IMR-90 (cell line): ENCODE data around the gene RAMP3. TPM values are rescaled to one million over a fixed set of nuclear protein-coding genes. Genes with fewer than 3 reads are reported as not detected.

Experiments
- ATAC-seq: fragments of 200-7000 bp; cut with Tn5 transposase; 2 replicates; pipeline ENCODE4 v1.9.1; 2020; ENCODE audit warnings: low read depth, mild to moderate bottlenecking, moderate library complexity
- BruUV-seq: library from RNA; stranded (reverse); fragments of 400-500 nt; replicated peaks from 2 replicates; lab custom pipeline; 2021; lab: Mats Ljungman, UMichigan
- CTCF ChIA-PET: fragments of 300-600 bp; formaldehyde crosslinking; extraction: SDS; loops from one replicate; lab custom pipeline; 2021; ENCODE audit warnings: antibody characterized with exemption; lab: Yijun Ruan, JAX
- POLR2A ChIA-PET: fragments of 300-600 bp; sonication (Branson Sonifier 250); formaldehyde crosslinking; loops from one replicate; lab custom pipeline; 2022; ENCODE audit warnings: antibody characterized with exemption; ENCODE audit not compliant: unreplicated experiment; lab: Charles Lee
- DNase-seq: peaks from one replicate; pipeline ENCODE4 v3.0.0; 2013
- H2AFZ ChIP-seq: replicated peaks from 2 replicates; pipeline ENCODE3; 2013; ENCODE audit warnings: low read length, mild to moderate bottlenecking; ENCODE audit not compliant: poor library complexity
- H2AK5ac ChIP-seq: 2 replicates; pipeline ENCODE4 v1.6.1; 2013; ENCODE audit warnings: low read depth, low read length, inconsistent platforms
- H2AK9ac ChIP-seq: replicated peaks from 2 replicates; pipeline ENCODE3; 2013; ENCODE audit warnings: mild to moderate bottlenecking, low read depth, low read length, moderate library complexity; ENCODE audit not compliant: poor library complexity
- H2BK120ac ChIP-seq: 2 replicates; pipeline ENCODE4 v1.6.1; 2013; ENCODE audit warnings: low read depth, low read length, inconsistent platforms
- H2BK15ac ChIP-seq: 3 replicates; pipeline ENCODE4 v1.6.1; 2013; ENCODE audit warnings: low read depth, low read length, inconsistent platforms
- H2BK20ac ChIP-seq: 2 replicates; pipeline ENCODE4 v1.6.1; 2013; ENCODE audit warnings: low read depth, mild to moderate bottlenecking, inconsistent platforms, low read length, moderate library complexity
- H2BK5ac ChIP-seq: 2 replicates; pipeline ENCODE4 v1.6.1; 2013; ENCODE audit warnings: mild to moderate bottlenecking, low read depth, low read length, inconsistent platforms; ENCODE audit not compliant: poor library complexity, severe bottlenecking
- H3K14ac ChIP-seq: replicated peaks from 2 replicates; pipeline ENCODE4 v1.6.1; 2013; ENCODE audit warnings: low read depth, low read length, inconsistent platforms
- H3K18ac ChIP-seq: 2 replicates; pipeline ENCODE4 v1.6.1; 2013; ENCODE audit warnings: low read depth, low read length, control low read depth
- H3K23ac ChIP-seq: 2 replicates; pipeline ENCODE4 v1.6.1; 2013; ENCODE audit warnings: low read depth, low read length, inconsistent platforms
- H3K27ac ChIP-seq: 2 replicates; pipeline ENCODE4 v1.5.1; 2013; ENCODE audit warnings: mild to moderate bottlenecking, control low read depth, low read length; ENCODE audit not compliant: insufficient read depth
- H3K27me3 ChIP-seq: 2 replicates; pipeline ENCODE4 v1.6.1; 2013; ENCODE audit warnings: low read length; ENCODE audit not compliant: control insufficient read depth, insufficient read depth
- H3K36me3 ChIP-seq: 2 replicates; pipeline ENCODE4 v1.6.1; 2013; ENCODE audit warnings: low read length, mixed read lengths; ENCODE audit not compliant: control insufficient read depth, insufficient read depth
- H3K4ac ChIP-seq: 2 replicates; pipeline ENCODE4 v1.6.1; 2013; ENCODE audit warnings: low read depth, low read length, inconsistent platforms
- H3K4me1 ChIP-seq: 2 replicates; pipeline ENCODE4 v1.6.1; 2013; ENCODE audit warnings: low read length, mixed read lengths; ENCODE audit not compliant: control insufficient read depth, insufficient read depth
- H3K4me2 ChIP-seq: 2 replicates; pipeline ENCODE4 v1.6.1; 2013; ENCODE audit warnings: low read depth, mild to moderate bottlenecking, control low read depth, low read length, moderate library complexity
- H3K4me3 ChIP-seq: 2 replicates; pipeline ENCODE4 v1.5.1; 2013; ENCODE audit warnings: low read depth, mild to moderate bottlenecking, control low read depth, low read length, moderate library complexity; ENCODE audit not compliant: insufficient read depth
- H3K56ac ChIP-seq: 2 replicates; pipeline ENCODE4 v1.6.1; 2013; ENCODE audit warnings: low read length, inconsistent platforms; ENCODE audit not compliant: insufficient read depth; ENCODE audit errors: extremely low read depth
- H3K79me1 ChIP-seq, 2 experiments: 2 replicates each; pipeline ENCODE4 v1.6.1; 2013; ENCODE audit warnings: low read length in 2 of 2, inconsistent platforms in 1 of 2, low read depth in 1 of 2
- H3K9ac ChIP-seq: 2 replicates; pipeline ENCODE4 v1.6.1; 2013; ENCODE audit warnings: low read depth, low read length, control low read depth
- H3K9me1 ChIP-seq: 2 replicates; pipeline ENCODE4 v1.6.1; 2013; ENCODE audit warnings: low read length, inconsistent platforms; ENCODE audit not compliant: insufficient read depth
- H3K9me3 ChIP-seq: 2 replicates; pipeline ENCODE4 v1.6.1; 2013; ENCODE audit warnings: low read length; ENCODE audit not compliant: control insufficient read depth, insufficient read depth
- H4K20me1 ChIP-seq: 2 replicates; pipeline ENCODE4 v1.6.1; 2013; ENCODE audit warnings: low read length, inconsistent platforms; ENCODE audit not compliant: insufficient read depth
- H4K5ac ChIP-seq: 2 replicates; pipeline ENCODE4 v1.6.1; 2013; ENCODE audit warnings: mild to moderate bottlenecking, low read depth, low read length, control low read depth
- H4K8ac ChIP-seq, 2 experiments: 2 replicates each; pipeline ENCODE4 v1.6.1; 2013; ENCODE audit warnings: low read depth in 2 of 2, low read length in 2 of 2, control low read depth in 1 of 2, inconsistent platforms in 1 of 2
- H4K91ac ChIP-seq: 2 replicates; pipeline ENCODE4 v1.6.1; 2013; ENCODE audit warnings: low read depth, low read length, inconsistent platforms; ENCODE audit not compliant: insufficient read depth
- BHLHE40 ChIP-seq: fragments of 150-350 bp; IDR thresholded peaks from 2 replicates; pipeline ENCODE4 v1.6.1; 2016; ENCODE audit warnings: mild to moderate bottlenecking, low read depth, low read length
- CTCF ChIP-seq: conservative IDR thresholded peaks from 2 replicates; pipeline ENCODE4 v1.5.1; 2012; ENCODE audit warnings: mild to moderate bottlenecking, low read depth, low read length, improper control_type of control experiment
- MAZ ChIP-seq: IDR thresholded peaks from 2 replicates; pipeline ENCODE4 v1.6.1; 2012; ENCODE audit warnings: low read depth, mild to moderate bottlenecking, low read length, improper control_type of control experiment, moderate library complexity, borderline replicate concordance
- NFE2L2 ChIP-seq: fragments of 150-350 bp; IDR thresholded peaks from 2 replicates; pipeline ENCODE4 v1.6.1; 2016; ENCODE audit warnings: low read depth, mild to moderate bottlenecking, low read length
- SMC3 ChIP-seq: fragments of 150-350 bp; IDR thresholded peaks from 2 replicates; pipeline ENCODE4 v1.6.1; 2016; ENCODE audit warnings: low read depth, mild to moderate bottlenecking, antibody characterized with exemption, low read length, moderate library complexity
- WGBS, 2 experiments: methylation state at CpG; one replicate each; pipeline versions ENCODE4 v1.1.5 to v1.1.7; 2013; ENCODE audit warnings: missing lambda C conversion rate in 2 of 2; ENCODE audit not compliant: insufficient read length in 1 of 2; ENCODE audit errors: extremely low coverage in 2 of 2; 5-methylcytosine and 5-hydroxymethylcytosine counted together
- dilution Hi-C: fragments of 300-500 bp; cut with HindIII; formaldehyde crosslinking; loops from one replicate; pipeline ENCODE4 v1.14.3; 2018; ENCODE audit warnings: low sequenced_read_pairs; ENCODE audit not compliant: unreplicated experiment
- in situ Hi-C: fragments of 300-500 bp; cut with MboI; formaldehyde crosslinking; loops from 3 replicates; pipeline ENCODE4 v1.14.3; 2019; ENCODE audit warnings: low sequenced_read_pairs, inconsistent platforms, mixed read lengths
- intact Hi-C: fragments of 100-400 bp; cut with micrococcal nuclease; formaldehyde crosslinking; loops from 2 replicates; pipeline ENCODE4 v1.10.0; 2022
- polyA plus RNA-seq, 3 experiments: library from polyadenylated mRNA; depleted of rRNA; stranded (reverse); fragments of >200 nt; gene quantifications; 2 replicates each; pipeline ENCODE4 v1.2.3, GENCODE V29; 2012; ENCODE audit warnings: low replicate concordance in 1 of 3
- total RNA-seq: library from RNA; depleted of rRNA; stranded (reverse); fragments of >200 nt; gene quantifications from 2 replicates; pipeline ENCODE4 v1.2.3, GENCODE V29; 2012

Gene RAMP3
- total and polyA plus RNA-seq, 2 of the 4 experiments (the other 2 are of a cell fraction), result not detected

GRCh38 chr7:45148653-45148973 is 9.0 kb upstream of the RAMP3 start:
- H3K14ac ChIP-seq, result no peak overlapping the region
- H3K79me1 ChIP-seq, result no peaks in the 10 kb centered on the region
- H2AK9ac ChIP-seq, result no peak overlapping the region
- intact Hi-C loops (no loop called here), dilution Hi-C loops (no loop called here), in situ Hi-C loops (no loop called here)
- H2BK20ac ChIP-seq, result no peak overlapping the region
- no peak overlapping the region for H2BK120ac ChIP-seq
- H4K5ac ChIP-seq, result no peak overlapping the region
- no peaks in the 10 kb centered on the region for H3K9me1 ChIP-seq
- no peak for DNase-seq
- BruUV-seq, result no TSS peak
- H3K9me3 ChIP-seq, result no peaks in the 10 kb centered on the region
- H3K36me3 ChIP-seq, result no peaks in the 10 kb centered on the region
- H3K27me3 ChIP-seq, result peaks cover 63% of the 10 kb centered on the region
- no peak overlapping the region for H2AK5ac ChIP-seq
- H3K56ac ChIP-seq, result no peak overlapping the region
- H3K18ac ChIP-seq, result no peak overlapping the region
- H3K4me3 ChIP-seq, result no peak overlapping the region
- no peak overlapping the region for H4K91ac ChIP-seq
- TF ChIP-seq CTCF, result no peak
- TF ChIP-seq NFE2L2, result no peak
- TF ChIP-seq SMC3, result no peak
- TF ChIP-seq MAZ, result no peak
- no peak for TF ChIP-seq BHLHE40
- no peak overlapping the region for H2AFZ ChIP-seq
- H3K4me1 ChIP-seq, result no peaks in the 10 kb centered on the region
- H3K4me2 ChIP-seq, result no peak overlapping the region
- H4K20me1 ChIP-seq, result no peaks in the 10 kb centered on the region
- WGBS, 2 experiments, result 73% methylated on average over 3 of the region's 10 CpGs; no CpG with 5 or more reads in 1 of the 2 experiments
- no peak overlapping the region for H2BK5ac ChIP-seq
- H3K4ac ChIP-seq, result no peak overlapping the region
- H2BK15ac ChIP-seq, result no peak overlapping the region
- H3K23ac ChIP-seq, result no peak overlapping the region
- no peak overlapping the region for H3K27ac ChIP-seq
- no peak overlapping the region for H4K8ac ChIP-seq
- ATAC-seq, result no peak
- ChIA-PET POLR2A (no interaction called here), CTCF (no interaction called here)
- no peak overlapping the region for H3K9ac ChIP-seq
